HG02588 (cell line): ENCODE measurements around the gene ZNF275.
"Not testable (repeated sequence)": the region's sequence is repeated elsewhere in the genome, so short reads cannot be mapped to it uniquely, and the experiment has no call there.

Source experiments
- ATAC-seq: cut with Tn5 transposase; IDR thresholded peaks from one replicate; pipeline ENCODE4 v1.9.1; 2021; ENCODE audit warnings: mild to moderate bottlenecking, moderate library complexity; ENCODE audit not compliant: unreplicated experiment

ZNF275 gene

GRCh38 chrX:153318811-153319210 lies 15.1 kb upstream of the ZNF275 start:
- ATAC-seq, result no peak

GRCh38 chrX:153319295-153320046 lies 14.5 kb upstream of the ZNF275 start:
- ATAC-seq, result no peak

DNA sequence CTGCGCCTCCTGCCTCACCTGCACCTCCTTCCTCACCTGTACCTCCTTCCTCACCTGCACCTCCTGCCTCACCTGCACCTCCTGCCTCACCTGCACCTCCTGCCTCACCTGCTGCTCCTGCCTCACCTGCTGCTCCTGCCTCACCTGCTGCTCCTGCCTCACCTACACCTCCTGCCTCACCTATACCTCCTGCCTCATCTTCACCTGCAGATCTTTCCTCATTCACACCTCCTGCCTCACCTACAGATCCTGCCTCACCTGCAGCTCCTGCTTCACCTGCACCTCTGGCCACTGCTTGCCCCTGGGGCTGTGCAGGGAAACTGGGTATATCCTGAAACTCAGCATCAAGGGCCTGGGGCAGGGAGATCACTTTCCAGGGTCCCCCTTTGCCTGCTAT lies 13.9 kb upstream of the ZNF275 start:
- ATAC-seq, result not testable (repeated sequence)

GRCh38 chrX:153320555-153321184 lies 13.3 kb upstream of the ZNF275 start:
- no peak for ATAC-seq

DNA sequence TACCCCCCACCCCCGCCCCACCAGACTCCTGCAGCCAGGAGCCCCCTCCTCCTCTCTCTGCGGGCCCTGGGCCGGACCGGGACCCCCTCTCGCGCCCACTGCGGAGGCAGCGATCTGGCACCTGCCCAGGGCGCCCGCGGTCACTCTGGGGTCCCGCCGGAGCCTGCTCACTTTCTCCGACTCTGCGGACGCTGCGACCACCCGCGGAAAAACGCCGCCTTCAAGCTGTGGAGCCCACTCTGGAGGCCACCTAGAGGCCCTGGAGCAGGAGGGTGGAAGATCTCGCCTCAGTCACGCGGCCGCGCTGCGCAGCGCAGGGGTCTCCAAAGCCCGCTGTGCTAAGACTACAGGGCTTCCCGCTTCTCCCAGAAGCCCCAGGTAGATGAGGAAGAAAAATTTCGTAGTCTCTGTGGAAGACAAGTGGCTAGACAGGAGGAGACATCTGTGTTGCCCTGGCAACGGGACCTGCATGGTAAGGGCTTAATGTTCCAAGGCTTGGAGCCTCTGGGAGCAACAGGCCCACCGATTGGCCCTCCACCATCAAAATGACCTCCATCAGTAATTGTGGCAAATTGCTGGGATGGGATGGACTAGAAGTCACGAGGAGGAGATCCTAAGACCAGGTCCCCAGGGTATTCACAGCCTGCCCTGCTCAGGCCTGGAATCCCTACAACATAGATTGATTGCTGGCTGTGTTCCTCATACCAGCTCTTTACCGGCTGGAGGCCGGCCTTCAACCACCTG lies 12.4 kb upstream of the ZNF275 start, which contains the start of gene PNMA6F:
Gene PNMA6F (minus strand): TSS at position 387 of the 744 bp plus-strand sequence. CDS start 1,093 bp downstream, outside the sequence.
- ATAC-seq, result no peak

DNA sequence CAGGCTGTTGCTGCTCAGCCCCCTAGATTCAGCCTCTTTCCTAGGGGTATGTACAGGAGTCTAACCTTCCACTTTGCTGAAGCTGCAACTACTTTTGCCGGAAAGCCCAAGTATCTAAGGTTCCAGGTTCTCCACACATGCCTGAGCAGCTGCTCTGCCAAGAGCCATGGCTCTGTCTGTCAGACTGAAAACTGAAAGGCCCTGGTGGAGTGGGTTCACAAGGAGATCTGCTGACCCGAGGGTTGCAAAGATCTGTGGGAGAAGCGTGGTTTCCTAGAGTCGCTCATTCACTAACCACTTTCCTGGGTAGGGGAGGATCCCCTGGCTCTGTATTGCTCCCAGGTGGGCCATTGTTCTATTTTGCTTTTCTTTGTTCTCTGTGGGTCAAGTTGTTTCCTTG lies 6.4 kb upstream of the ZNF275 start:
- no peak for ATAC-seq

- ATAC-seq, result no peak
Measured at GRCh38 chrX:153333266-153333665, 687 bp upstream of the ZNF275 start.

- ATAC-seq, result no peak
Measured at GRCh38 chrX:153334654-153335295, 822 bp downstream of the ZNF275 start.

GRCh38 chrX:153336121-153336894 lies 2.4 kb downstream of the ZNF275 start:
- no peak for ATAC-seq

DNA sequence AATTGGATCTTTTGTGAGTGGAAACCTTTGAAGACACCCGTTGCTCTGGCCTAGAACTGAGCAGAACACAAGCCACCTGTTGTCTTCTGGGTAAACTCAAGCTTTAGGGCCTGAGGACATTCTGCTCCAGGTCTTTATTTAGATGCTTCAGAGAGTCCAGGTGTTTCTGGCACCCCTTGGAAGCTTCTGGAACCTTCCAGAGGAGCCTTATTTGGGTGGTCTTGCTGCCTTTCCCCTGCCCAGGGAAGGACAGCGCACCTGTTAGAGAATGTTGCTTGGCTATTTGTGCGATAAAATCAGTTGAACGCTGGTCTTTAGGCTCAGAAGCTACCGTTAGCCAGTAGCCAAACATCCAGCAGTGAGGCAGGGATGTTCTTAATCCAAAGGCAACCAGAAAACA lies 3.0 kb downstream of the ZNF275 start:
- ATAC-seq, result no peak

GRCh38 chrX:153338836-153339235 lies 4.9 kb downstream of the ZNF275 start:
- no peak for ATAC-seq

DNA sequence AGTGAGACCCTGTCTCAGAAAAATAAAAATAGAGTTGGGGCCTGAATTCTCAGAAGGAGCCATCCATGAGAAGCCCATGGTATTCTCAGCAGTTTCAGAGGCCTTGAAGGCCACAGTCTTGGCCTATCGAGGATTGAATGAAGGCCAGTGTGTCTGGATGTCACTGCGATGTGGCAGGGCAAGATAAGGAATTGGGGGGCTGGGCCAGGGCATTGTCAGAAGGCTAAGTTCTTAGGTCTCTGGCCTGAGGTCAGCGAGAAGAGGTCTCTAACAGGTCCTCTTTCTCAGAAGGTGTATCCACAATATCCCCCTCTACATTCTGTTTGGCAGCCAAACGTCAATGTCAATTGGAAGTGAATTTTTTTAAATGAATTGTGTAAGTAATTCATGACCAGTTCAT lies 5.7 kb downstream of the ZNF275 start:
- ATAC-seq, result no peak

DNA sequence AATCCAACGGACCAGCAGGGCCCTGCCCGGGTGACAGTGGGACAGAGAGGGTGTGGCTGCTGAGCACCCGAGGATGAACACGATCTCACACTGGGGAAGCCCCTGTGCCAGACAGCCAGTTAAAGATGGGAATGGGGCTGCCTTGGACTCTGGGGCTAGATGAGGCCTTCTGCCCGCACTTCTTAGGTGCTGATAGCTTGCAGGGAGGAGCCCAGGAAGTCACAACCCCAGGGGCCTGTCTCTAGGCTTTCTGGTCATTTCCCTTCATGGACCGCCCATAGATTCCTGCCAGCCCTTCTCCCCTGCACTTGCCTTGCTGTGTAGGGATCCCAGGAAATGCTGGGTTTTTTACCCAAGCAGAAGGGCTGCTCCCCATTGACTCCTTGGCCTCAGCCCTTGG lies 6.2 kb downstream of the ZNF275 start:
- ATAC-seq, result no peak

DNA sequence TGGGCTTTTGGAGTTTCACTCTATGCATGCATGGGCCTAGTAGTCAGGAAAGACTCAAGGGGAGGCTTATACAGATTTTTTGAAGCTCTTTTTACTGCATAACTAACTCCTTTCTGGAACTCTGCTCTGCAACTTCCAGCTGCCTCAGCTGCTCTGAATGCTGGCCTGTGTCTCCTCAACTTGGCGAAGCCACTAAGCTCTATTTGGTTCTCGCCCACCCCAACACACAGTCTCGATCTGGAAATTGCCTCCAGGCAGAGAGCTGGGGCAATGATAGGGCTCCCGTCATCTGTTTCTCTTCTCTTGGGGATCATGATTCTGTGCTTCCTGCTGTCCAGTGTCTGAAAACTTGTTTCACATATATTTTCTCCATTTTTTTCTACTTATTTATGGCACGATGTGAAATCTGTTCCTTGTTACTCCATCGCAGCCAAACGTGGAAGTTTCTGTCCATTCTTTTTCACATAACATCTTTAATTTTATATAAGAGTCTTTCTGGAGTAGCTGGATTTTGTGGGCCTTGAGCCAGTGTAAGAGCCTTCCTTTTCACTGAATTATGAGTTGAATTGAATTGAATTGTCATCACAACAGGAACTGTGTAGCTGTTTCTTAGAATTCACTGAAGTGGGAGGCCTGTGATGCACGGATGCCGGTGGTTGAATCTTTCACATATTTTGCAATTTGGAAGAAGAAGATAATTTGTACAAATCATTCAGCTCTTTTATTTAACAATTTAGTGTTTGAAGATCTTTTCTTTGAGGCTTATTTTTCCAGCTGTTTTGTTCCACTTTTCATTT lies 9.0 kb downstream of the ZNF275 start:
- no peak for ATAC-seq

DNA sequence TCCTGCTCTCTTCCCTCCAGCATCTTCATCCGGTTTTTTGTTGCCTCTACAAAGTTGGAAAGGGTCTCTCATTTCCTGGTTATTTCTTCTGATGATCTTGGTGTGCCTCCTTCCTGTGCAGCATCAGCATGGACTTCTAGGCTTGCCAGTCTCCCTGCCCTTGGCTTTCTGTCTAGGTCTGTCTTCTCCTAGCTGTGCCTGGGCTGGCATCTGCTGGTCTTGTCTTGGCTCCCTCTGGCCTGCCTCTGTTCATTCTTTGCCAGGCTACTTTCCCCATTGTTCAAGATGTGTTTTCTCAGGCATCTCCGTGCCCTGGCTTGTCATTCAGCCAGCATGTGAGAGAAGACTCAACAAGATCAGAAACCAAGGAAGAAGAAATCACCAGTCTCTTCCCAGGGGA lies 9.7 kb downstream of the ZNF275 start:
- no peak for ATAC-seq

GRCh38 chrX:153347530-153347929 lies 13.6 kb downstream of the ZNF275 start:
- no peak for ATAC-seq

- ATAC-seq, result no peak
Measured at GRCh38 chrX:153348421-153348820, 14.5 kb downstream of the ZNF275 start.

DNA sequence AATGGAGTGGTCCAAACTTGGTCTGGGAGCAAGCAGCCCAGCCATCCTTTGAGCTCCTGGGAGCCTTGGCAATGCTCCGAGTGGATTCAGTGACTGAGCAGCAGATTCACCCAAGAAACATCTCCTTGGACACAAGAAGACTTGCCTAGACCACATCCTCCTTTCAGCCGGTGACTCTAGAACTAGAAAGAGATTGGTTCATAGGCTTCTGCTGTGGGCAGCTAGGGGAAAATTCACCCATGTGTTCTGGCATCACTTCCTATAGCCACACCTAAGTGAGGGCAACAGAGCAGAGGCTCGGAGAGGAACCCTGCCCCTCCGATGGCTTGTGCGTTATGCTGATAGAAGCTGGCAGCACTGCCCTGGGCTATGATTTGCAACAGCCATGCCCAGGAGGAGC lies 16.0 kb downstream of the ZNF275 start:
- ATAC-seq, result no peak

DNA sequence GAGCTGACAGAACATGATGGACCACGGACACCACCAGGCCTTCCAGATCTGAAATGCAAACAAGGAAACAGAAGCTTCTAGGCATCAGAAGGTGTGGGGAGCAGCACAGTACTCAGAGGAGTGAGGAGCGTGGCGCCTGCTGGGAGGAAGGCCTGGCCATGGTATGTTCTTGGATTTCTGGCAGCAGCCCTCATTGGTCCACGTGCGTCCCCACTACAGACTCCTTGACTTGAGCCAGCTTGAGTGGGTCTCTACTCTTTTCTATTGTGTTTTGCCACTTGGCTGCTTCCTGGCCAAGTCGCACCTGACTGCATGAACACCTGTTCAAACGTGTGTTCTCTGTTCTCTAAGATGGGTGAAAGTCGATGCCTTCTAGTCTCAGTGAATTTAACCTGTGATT lies 18.0 kb downstream of the ZNF275 start:
- no peak for ATAC-seq

- ATAC-seq, result no peak
Measured at GRCh38 chrX:153352858-153353257, 18.9 kb downstream of the ZNF275 start.
